HG03520 (cell line): ENCODE data around the gene ARHGEF17.
A peak's percentile ranks its signal among the peaks of the same experiment; 100 is the strongest.

Experiments used
- ATAC-seq: cut with Tn5 transposase; IDR thresholded peaks from one replicate; pipeline ENCODE4 v1.9.1; 2021; ENCODE audit warnings: mild to moderate bottlenecking, moderate library complexity; ENCODE audit not compliant: unreplicated experiment

The ARHGEF17 gene

DNA sequence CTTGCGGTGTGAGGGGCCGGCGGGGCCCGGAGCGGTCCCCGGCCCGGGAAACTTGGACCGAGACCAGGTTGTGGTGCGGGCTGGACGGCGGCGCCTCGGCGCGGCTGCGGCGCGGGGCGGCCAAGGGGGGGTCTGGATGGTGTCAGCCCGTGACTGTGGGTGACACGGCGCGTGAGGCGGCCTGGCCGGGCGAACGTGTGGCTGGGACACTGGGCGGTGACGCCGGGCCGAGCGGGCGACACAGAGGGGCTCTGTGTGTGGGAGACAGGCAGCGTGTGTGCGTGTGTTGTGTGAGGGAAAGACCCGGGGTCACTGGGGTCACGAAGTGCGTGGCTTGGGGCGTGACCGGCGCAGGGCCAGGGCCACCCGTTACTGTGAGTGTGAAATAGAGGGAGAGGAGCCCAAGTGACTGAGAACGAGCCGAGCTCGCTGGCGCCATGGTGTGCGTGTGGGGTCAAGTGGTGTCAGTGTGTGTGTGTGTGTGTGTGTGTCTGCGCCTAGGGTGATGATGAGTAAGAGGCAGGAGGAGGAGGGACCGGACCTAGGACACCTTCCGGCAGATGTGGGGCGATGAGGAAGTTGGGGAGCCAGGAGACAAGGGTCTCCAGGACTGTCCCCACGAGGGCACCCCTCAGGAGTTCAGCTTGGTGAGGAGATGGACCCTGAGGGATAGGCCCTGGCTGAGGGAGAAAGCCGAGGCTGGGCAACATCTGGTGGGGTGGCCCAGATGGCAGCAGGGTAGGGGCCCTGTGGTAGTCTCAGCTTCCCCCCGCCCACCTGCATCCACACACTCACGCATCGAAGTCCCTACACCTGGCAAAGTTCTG, 68.9 kb downstream of the ARHGEF17 start:
- peak; percentile 14 for ATAC-seq

DNA sequence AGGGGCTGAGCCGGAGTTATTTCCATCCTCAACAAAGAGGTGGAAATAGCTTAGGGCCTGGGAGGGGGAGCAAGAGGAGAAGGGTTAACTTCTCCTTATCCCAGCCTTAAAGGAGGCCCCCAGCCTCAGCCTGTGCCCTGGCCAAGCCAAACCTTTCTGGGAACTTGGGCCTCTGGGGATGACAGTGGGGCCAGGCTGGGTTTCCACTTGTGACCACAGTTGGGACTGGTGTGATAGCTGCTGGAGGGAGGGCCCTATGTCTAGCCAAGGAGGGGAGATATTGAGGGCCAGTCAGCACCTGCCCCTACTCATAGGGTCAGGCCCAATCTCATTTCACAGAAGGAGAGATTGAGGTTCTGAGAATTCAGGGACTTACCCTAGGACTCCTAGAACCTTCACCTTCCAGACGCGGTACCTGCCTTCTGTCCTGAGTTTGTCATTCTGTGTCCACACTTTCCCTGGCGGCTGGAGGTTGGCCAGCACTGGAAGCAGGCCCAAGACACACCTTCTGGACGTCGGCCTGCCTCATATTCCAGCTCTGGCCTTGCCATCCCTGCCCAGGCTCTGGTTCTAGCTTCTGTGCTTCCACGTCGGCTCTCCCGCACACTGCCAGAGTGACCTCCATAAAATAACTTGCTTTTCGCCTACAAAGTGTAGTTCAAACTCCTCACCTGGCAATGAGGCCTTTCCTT, 71.3 kb downstream of the ARHGEF17 start:
- no peak for ATAC-seq

DNA sequence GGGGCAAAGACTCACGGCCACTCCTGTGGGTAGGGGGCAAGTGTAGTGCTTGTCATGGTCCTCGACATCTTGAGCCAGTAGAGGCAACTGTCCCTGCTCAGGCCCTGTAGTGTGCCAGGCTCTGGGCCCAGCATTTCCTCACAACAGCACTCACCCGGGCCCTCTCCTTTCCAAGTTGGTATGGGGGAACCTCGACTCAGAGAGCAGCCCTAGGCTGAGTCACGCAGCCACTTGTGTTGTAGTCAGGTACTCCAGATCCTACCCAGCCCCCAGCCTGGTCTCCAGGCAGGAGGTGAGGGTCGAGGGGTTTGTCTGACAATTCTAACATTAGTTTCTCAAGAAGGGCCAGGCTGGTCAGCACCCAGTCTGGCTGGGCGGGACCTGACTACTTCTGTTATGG, 72.3 kb downstream of the ARHGEF17 start:
- no peak for ATAC-seq

DNA sequence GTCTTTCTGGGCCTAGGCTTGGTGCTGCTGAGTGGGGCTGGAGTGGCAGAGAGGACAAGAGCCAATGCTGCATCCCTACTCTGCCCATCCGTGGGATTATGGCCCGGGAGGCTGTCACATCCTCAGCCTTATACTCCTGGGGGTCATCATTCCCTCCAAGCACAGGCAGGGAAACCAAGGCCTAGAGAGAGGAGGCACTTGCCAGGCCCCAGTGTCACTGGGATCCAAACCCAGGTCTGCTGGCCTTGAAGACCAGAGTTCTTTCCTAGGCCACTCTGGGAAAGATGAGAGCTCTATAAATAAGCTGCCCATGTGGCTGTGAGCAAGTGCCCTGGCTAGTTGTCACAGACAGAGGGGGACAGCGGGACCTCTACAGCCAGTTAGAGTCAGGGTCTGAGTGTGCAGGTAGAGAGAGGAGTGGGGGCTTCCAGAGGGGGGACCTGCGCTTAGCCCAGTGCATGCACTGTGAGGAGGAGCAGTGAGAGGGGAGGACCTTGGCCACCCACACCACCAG, 72.9 kb downstream of the ARHGEF17 start:
- no peak for ATAC-seq

DNA sequence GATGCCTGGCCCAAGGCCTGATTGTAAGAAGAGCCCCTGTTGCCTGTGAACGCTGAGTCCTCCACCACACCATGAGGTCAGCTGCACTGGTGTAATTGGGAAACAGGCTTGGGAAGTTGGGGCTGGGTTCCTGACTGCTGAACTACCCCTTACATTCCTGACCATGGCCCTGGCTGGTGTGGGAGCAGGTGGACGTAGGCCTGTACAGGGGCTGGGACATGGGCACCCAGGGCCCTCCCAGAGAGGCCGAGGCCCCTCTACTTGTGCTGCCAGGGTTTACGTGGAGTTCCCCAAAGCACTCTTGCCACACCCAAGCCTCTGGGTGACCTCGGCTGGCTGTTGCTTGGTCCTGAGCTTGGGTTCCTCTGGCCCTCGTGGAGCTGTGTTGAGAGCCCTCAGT, 73.5 kb downstream of the ARHGEF17 start:
- ATAC-seq: no peak

DNA sequence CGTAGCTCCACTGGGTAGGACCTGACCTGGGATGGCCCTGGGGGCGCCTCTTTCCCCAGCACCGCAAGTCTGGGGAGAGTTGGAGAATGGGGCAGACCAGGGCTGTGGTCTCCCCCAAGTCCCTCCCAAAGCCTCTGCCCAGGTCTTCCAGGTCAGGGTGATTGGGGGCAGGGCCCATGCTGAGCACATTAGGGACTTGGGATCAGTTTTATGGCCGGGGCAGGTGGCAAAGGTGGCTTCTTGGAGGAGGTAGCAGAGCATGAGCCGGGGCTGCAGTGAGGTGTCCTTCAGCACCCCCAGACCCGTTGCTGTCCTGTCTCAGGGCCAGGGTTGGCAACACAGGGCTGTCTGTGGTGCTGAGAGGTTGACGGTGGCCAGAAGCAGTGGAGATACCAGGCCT, 74.1 kb downstream of the ARHGEF17 start:
- ATAC-seq: no peak

DNA sequence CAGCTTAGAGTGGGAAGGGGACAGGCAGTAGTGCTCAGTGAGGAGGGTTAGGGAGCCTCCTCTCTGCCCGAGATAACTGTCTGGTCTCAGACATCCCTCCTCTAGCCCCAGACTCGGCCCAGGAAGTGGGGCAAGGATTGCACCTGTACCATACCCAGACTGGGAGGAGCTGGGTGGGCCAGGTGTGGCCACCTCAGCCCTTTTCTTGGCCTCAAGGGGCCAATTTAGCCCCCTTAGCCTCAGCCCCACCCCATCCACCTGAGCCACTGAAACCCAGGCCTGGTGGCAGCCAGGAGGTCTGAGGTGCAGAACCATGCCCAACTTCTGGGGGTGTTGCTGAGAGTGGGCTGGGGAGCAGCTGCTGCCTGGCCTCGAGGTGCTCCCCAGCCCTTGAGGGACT, 74.7 kb downstream of the ARHGEF17 start:
- no peak for ATAC-seq

DNA sequence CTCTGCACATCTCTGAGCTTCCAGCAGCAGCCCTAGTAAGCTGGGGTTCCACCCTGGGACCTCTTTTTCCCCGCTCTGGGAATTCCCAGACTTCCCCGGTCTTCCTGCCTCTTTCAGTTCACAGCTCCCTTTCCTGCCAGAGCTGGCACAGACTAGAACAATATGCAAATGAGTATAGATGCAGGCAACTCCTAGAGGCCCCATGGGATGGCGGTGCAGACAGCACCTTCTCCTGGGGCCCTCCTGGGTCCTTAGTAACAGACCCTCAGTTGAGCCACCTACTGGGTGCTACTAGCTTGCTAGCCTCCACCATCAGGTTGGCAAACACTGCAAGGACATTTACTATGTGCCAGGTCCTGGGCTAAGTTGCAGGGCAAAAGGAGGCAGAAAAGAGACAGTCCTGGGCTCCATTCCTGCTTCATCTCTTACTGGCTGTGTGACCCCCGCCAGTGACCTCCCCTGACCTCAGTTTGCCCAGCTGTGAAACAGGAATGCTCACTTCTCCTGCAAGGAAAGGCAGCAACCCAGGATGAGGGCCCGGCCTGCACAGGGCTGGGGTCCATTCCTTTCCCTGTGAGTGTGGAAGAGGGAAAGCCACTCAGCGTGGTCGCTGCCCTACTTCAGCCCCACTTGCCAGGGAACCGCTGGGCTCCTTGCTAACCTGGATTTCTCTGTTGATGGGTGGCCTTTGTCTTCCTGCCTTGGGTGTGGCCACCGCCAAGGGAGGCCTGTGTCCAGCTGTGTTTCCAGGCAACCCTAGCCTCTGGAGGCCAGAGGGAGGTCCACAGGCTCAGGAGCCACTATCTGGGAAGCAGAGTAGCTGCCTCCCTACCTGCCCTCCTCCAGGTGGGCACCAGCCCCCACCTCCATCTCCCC, 75.4 kb downstream of the ARHGEF17 start:
- ATAC-seq: no peak

DNA sequence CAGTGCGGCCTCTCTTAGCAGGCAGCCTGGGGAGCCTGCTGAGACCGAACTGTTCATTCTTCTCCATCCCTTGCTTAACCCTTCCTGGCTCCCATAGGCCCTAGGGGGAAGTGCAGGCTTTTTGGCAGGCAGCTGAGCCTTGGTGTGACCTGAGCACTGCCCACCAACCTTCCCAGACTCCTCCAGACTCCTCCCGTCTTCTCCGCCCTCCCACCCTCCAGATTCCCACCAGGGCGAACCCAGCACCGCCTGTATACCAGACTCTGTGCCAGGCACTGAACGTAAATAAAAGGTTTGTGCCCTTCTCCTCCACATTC, 76.0 kb downstream of the ARHGEF17 start:
- ATAC-seq: no peak

DNA sequence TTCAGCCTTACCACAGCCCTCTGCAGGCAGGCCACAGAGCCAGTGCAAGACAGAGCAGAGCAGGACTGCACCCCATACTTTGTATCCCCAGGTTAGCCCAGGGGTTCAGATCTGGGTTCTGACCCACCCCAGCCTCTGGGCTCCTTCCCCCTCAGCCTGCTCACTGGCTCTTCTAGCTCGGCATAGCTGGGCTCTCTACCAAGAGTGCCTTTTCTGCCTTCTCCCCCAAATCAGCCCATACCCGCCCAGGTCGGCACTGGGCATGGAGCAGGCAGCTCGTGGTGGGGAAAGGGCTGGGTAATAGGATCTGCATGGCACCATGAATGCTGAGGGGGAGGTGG, 76.4 kb downstream of the ARHGEF17 start:
- no peak for ATAC-seq

DNA sequence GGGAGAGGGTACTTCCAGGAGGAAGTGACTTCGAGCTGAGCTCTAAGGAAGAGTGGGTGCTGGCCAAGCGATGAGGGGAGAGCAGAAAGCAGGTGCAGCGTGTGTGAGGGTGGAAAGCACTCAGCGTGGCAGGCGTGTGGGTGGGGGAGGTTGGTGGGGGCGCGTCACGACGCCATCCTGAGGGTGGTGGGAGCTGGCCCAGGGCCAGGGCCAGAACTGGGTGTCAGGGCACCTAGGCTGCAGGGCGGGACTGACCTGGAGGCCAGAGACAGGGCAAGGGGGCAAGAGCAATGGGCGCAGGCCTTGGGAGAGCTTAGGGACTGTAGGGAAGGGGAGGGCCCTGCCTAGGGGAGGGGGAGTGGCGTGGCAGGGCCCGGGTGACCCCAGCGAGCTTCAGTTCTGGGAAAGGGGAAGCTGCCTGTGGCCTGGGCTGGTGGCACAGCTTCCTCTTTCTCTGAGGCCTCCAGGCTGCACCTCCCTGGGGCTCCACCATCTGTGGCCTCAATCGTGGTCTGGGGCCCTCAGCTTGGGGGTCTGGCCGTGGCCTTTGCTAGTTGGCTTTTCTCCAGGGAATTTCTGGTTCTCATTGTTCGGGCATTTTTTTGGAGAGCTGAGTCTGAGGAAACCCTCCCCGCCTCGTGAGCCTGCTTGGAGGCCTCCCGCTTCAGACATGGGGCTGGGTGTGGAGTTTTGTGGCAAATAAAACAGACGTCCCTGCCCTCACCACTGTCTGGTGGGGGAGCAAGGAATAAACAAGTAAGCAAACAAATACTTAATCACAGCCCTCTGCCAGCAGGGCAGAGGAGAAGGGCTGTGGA, 77.0 kb downstream of the ARHGEF17 start:
- ATAC-seq: peak; percentile 40

DNA sequence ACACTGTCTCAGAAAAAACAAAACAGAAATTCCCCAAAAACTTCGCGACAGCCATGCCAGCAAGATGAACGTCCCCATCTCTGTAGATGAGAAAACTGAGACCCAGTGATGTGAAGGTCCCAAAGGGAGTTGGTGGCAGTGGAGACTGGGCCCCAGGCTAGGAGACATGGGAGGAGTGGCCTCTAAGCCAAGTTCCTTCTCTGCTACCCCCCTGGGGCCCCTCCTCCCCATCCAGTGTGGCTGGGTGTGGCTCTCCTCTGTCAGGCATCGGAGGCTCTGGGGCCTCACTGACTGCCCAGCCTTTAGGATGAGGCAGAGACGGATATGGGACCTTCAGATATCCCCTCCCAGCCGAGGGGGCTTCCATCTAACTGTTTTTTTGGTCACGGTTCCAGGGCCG, 77.9 kb downstream of the ARHGEF17 start:
- no peak for ATAC-seq

DNA sequence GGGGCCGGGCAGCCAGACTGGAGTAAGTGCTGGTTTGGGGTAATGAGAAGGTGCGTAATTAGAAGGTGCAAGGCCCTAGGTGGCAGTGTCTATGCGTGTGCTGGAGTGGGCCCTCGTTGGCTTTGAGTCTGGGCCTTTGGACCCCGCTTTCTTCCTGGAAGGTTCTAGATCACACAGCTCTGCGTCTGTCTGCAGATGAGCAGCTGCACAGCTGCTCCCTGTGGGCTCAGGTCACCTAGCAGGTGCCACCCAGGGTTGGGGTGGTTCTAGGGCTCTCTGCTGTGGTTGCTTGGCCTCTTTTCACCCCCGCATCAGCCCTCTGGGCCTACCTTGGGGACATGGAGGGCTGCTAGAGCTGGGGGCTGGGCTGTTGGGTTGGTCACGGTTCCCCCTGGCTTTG, 78.5 kb downstream of the ARHGEF17 start:
- no peak for ATAC-seq

DNA sequence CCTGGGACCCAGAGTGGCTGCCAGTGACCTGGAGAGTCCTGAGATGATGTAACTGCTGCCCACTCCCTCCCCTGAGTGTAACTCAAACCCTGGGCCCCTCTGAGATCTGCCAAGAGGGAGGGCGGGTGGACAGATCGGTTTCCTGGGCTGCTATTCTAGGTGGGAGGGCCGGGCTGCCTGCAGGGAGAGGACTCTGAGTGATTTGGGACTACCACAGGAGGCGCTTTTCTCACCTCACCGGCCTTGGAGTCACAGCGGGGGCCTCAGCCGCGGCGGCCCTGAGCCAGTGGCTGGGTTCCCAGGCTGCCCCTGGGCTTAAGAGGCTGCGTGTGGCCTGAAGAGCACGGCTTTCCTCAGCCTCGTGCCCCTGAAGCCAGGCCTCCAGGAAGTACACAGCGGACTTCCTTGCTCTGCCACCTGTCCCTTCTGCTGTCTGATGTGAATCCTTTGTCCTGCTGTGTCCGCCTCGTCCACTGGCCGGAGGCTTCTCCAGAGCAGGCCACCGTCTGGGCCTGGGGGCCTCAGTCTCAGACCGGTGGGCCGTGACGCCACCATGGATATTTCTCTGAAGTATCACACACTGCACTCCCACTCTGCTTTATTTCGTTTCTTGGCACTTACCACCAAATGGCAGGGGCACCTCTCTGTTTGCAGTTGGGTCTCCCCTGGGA, 79.7 kb downstream of the ARHGEF17 start:
- ATAC-seq: no peak

DNA sequence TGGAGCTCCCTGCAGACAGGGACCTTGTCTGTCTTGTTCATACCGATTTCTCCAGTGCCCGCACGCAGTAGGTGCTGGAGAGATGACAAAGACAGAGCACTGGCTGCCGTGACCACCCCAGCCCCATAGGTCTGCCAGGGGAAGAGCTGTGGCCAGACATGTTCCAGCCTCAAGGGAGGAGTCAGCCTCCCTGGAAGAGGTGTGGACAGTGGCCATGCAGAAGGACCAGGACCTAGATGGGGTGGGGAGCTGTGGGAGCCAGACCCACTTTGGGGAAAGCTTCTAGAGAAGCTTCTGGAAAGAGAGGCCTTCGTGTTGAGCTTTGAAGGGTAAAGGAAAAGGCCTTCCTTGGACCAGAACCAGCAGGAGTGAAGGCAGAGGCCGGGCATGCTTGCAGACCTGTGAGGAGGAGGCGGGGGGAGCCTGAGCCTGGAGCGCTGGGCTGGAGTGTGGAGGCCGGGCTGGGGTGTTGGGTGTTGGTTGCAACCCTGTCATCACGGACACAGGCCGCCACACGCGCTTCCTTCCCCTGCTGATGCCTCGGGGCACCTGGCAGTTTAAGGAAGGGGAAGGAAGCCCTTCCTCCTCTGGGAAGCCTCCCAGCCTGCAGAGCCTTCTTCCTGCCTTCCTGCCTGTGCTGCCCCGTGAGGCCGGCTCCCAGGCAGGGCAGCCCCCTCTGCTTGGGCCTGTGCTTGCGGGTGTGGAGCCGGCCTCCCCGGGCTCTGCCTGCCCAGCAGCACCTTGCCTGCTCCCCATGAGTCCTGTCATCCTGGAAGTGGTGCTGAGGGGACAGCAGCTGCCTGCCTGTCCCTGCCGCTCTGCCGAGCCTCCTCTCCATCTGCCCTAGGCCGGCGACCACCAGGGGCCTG, 80.4 kb downstream of the ARHGEF17 start:
- no peak for ATAC-seq

DNA sequence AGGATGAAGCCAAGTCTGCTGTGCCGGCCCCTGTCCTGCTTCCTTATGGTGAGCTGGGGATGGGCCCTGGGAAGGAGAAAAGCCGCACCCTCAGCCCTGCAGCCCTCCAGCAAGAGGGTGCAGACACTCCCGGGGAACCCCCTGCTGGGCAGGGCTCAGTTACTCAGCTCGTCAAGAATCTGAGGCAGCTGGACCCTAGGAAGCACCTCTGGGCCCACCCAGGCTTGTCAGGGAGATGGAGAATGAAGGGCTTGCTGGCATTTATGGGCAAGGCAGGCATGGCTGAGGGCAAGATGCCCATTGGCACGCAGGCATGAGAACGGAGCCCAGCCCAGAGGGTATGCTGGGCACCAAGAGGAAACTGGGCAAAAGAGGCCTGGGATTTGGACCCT, 81.1 kb downstream of the ARHGEF17 start:
- no peak for ATAC-seq

DNA sequence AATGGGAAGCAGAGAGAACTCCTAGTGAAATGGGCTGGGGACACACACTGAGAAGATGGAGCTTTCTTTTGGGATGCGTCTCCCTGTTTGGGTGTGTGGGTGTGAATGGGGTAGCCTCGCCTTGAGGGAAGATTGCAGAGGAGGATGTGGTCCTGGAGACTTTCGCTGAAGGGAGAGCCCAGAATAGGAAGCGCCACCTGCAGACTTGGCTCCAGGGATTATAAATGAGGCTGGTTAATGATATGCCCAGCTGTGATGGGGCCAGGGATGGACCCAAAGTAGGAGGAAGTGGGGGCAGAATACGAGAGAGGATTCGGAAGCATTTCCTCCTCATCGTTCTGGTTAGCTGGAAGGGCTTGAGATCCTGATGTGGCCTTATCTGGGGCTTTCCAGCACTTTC, 81.8 kb downstream of the ARHGEF17 start:
- ATAC-seq: no peak

DNA sequence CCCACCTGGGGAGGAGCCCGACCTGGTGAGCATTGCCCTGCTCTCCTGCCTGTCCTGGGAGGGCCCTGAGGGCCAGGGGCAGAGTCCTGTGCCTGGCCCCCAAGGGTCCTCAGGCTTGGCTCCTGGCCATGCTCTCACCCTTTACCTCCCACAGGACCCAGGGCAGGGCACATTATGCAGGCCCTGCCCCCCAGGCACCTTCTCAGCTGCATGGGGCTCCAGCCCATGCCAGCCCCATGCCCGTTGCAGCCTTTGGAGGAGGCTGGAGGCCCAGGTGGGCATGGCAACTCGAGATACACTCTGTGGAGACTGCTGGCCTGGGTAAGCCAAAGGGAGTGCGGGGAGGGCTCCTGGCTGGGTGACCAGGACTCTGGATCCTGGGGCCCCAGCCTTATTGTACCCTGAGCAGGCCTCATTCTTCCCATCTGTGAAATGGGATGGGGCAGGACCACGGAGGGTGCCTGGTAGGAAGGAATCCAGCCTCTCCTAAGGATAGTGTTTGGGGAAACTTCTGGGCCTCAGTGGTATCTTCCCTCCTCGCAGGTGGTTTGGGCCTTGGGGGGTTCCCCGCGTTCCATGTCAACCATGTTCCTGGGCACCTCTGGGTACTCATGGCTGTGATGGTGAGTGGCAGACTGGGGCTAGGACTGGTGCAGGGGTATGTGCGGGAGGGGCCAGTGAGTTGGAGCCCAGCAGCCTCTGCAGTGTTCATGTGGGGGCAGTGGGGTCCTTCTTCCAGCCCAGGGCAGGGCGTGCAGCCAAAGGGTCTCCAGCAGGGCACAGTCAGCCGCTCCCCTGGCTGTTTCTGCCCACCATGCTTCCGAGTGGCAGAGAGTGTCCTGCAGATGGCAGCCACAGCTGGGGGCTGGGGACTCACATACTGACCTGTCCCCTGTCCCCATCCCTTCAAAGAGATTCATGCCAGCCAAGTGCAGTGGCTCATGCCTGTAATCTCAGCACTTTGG, 82.8 kb downstream of the ARHGEF17 start:
- ATAC-seq: no peak
